HG02571 (cell line): Measurements from ENCODE around the gene TBCEL.

ENCODE experiments used
- ATAC-seq: cut with Tn5 transposase; IDR thresholded peaks from one replicate; pipeline ENCODE4 v1.9.1; 2021; ENCODE audit warnings: mild to moderate bottlenecking, moderate library complexity; ENCODE audit not compliant: unreplicated experiment

The TBCEL gene

DNA sequence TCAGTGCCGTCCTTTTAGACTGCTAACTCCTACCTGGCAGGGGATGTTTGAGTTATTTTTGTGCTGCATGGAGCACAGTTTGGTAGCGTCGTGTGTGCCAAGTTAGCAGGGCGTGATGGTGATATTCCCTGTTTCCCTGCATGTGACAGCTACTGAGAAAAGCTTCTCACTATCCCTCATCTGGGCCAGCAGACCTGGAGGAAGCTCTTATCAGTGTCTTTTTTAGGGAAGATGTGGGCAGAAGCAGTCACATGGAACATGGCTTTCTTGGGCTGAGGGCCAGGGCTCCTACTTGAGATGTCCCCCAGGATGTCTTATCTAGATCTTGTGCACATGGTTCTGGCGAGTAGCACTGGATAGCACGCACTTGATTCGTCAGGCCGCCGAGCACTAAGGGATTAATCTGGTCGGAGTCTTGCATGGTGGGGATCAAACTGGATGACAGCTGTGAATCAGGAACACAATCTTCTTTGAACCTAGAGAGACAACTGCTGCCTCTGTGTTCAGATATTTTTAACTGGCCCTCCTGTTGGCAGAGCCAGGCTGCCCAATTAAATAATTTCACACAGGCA lies 110.9 kb downstream of the TBCEL start:
- no peak for ATAC-seq

DNA sequence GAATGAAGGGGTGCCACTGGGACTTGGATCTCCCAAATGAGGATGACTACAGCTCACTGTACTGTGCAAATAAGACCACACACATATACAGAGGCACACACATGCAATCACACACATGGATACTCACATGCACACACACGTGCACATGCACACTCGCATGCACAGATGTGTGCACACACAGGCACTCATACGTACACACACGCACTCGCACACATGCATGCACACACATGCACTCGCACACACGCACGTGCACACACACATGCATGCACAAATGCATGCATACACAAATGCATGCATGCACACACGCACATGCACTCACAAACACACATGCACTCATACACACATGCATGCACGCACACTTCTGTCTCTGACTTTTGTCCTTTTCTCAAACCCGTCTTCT lies 113.1 kb downstream of the TBCEL start:
- no peak for ATAC-seq

DNA sequence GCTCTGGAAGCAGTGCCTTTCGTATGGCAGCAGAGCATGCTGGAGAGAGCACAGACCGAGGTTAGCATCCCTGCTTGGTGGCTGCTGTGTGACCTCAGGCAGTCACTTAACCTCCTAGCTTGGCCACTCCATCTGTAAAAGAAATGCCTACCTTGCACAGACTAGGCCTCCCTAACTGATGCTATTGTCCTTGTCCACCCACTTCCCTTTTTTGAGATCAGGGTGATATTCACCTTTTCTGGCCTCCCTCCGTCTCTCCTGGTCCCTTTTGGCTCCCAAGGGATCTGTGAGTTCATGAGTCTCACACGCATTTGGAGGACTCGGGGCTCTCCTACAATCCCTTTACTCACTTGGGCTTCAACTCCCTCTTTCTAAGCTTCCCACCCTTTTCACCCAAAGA lies 114.4 kb downstream of the TBCEL start:
- no peak for ATAC-seq

DNA sequence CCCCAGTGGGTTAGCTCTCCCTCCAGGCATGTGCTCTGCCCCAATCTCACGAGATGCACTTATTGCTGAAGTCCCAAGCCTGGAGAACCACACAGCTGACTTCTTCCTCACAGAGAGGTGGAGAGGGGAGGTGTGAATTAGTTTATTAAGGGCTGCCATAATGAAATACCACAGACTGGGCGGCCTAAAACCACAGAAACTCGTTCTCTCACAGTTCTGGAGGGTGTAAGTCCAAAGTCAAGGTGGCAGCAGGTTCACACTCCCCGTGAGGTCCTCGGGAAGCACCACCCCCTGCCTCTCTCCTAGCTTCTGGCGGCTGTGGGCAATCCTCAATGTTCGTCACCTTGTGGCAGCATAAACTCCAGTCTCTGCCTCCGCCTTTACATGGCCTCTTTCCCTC lies 116.5 kb downstream of the TBCEL start:
- no peak for ATAC-seq
